GM18517 (cell line): ENCODE measurements around the gene ADA.

Experiments used
- ATAC-seq: cut with Tn5 transposase; IDR thresholded peaks from one replicate; pipeline ENCODE4 v1.9.1; 2021; ENCODE audit warnings: mild to moderate bottlenecking, moderate library complexity; ENCODE audit not compliant: unreplicated experiment

Gene ADA

GRCh38 chr20:44646023-44646640 is 5.4 kb downstream of the ADA start:
- ATAC-seq, result no peak

GRCh38 chr20:44644667-44645131 is 6.8 kb downstream of the ADA start:
- ATAC-seq, result no peak

DNA sequence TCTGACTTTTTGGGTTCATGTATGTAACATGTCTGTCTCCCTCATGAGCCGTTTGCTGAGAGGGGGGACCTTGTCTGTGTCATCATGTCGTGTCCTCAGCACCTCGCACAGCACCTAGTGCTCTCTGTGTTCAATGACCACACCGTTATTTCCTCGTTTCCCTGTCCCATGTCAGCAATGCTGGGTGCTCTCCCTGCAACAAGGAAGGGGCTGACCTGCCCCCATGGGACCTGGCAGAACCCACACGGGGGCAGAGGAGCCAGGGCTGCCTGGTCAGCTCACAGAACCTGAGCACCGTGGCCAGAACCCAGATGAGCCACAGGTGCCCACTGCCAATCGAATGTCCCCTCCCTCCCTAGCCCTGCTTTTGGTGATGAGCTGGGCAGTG is 7.3 kb downstream of the ADA start:
- no peak for ATAC-seq

DNA sequence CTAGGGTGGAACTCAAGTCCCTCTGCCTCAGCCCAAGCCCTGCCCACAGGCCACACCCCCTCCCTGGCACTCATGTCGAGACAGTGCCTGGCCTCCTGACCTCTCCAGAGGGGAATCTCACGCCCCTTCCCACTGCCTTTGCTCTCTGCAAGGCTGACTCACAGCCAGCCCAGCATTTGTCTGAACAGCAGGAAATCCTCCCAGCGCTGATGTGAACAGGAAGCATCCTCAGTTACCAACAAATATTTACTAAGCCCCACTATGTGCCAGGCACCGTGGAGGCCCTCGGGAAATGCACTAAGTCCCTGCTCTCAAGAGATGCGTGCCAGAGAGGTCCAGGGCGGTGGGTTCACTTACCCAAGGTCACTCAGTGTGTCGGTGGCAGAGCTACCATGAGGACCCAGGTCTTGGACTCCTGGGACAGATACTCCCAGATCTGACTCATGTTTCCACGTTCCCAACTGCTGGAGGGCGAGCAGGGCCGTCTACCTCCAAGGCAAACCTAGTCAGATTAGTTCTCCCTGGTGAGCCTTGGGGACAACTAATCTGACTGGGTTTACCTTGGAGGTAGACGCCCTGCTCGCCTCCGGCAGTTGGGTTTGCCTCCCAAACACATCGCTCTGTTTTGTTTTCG is 7.8 kb downstream of the ADA start:
- no peak for ATAC-seq

DNA sequence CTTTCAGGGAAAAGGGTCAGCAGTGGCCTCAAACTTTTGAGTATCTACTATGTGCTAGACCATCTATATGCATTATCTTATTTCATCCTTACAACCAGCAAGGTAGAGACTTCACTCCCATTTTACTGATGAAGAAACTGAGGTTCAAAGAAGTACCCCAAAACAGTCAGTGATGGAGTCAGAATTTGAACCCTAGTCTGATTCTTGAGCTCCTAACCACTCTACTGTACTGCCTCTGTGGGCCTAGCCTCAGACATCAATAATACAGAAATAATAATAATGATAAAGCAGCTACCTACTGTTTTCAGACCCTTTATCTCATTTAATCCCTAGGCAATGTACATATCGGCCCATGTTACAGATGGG is 8.4 kb downstream of the ADA start:
- no peak for ATAC-seq

DNA sequence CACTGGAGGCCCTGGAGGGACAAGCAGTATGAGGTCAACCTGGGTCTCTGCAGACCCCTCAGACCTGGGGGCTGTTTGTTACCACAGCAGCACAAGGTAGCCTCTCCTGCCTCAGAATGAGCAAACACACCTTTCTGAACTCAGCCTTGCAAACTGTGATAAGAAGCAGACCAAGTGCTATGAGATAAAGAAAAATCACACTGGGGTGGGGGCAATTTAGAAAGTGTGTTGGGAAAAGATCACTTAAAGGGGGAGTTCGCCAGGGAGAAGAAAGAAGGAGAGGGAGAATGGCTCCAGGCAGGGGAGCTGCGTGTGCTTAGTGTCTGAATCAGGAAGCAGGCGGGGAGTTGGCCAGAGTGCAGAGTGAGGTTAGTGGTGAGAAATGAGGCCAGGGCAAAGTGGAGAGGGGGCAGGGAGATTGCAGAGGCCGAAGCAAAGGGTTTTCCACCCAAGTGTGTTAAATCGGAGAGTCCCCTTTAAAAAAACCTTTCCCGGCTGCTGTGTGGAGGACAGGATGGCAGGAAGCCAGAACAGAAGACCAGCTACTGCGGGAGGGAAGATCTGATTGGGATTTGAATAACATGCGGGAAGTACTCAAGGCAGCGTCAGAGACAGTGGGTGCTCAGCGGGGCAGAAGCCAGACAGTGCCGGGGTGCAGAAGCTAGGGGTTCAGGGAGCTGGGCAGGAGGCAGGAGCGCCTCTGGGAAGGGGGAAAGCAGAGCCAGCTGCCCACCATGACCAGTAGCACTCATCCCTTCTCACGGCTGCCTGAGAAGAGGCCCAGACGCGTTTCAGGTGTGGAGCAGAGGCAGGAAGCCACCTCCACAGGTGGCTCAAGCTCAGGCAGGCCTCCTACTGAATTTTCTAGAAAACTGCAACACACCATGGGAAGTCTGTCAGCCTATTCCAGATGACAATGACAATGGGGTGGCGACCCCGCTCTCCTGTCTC is 9.0 kb downstream of the ADA start:
- ATAC-seq, result no peak

DNA sequence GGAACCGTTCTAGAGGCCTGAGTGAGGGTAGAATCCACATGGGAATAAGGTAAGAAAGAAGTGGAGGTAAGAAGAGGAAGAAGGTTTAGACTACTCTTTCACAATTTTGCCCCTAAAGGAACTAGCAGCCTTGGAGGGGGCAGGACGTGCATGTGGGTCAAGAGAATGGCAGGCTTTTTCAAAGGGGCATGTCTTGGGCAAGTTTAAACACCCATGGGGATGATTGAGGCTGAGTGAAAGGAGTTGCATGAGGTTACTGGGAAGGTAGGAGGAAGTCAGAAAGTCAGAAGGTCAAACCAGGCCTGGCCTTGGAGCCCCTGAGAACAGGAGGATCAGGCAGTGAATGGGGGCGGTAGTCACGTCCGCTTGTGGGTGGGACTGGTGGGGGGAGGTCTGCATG is 10.2 kb downstream of the ADA start:
- ATAC-seq, result no peak

- ATAC-seq, result no peak
Observed at GRCh38 chr20:44640522-44640921, 11.0 kb downstream of the ADA start.

GRCh38 chr20:44637522-44638372 is 13.8 kb downstream of the ADA start:
- no peak for ATAC-seq

DNA sequence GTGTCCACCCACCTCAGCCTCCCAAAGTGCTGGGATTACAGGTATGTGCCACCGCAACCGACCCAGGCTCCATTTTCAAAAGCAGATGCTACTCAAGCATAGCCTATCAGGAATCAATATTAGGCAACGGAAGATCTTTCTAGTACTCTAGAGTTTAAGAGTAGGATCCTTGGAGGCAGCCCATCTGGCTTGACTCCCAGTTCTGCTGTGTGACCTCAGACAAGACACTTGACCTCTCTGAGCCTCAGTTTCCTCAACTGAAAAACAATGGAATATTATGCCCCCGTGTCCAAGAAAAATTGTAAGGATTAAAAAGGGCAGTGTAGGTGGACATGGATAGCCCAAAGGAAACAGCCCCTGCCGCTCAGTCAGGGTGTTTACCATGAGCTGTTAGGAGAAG is 14.5 kb downstream of the ADA start:
- ATAC-seq, result no peak

DNA sequence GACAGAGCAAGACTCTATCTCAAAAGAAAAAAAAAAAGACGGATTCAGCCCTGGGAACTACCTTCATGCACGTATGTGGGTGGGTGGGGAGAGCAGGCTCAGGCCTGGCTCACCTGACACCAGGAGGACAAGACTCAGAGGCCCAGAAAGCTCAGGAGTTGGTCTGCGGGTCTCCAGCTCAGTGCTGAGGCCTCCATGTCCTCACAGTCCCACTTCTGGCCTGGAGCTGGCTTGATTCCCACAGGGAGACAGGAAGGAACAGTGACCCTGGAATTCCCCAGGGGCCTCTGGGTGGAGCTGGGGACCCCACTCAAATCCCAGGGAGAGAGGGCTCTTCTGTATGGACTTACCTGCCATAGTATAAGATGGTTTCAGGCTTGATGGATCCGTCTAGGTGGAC is 15.6 kb downstream of the ADA start:
- ATAC-seq, result no peak

GRCh38 chr20:44633872-44634600 is 17.5 kb downstream of the ADA start:
- no peak for ATAC-seq

DNA sequence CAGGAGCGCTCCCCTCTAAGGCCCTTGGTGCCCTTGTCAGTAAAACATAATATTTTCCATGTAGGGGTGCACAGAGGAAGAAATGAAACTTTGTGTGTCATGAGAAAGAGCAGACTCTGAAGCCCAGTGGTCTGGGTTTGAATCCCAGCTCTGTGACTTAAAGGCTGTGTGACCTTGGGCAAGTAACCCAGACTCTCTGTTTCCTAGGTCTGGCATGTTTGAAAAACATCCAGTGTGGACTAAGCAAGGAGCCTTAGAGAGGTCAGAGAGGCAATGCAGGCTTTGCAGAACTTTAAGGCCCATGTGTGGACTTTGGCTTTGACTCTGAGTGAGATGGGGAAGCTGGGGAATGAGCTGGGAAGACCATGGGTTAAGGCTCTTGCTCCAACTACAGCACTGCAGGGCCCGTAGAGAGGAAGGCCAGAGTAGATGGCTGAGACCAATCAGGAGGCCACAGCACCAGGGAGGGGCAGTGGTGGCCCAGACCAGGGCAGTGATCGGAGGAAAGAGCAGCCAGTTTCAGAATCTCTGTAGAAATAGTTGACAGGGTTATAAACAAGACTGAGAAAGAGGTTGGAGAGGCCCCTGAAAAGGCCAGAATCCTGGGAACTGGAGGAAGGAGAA is 18.2 kb downstream of the ADA start:
- ATAC-seq, result no peak

DNA sequence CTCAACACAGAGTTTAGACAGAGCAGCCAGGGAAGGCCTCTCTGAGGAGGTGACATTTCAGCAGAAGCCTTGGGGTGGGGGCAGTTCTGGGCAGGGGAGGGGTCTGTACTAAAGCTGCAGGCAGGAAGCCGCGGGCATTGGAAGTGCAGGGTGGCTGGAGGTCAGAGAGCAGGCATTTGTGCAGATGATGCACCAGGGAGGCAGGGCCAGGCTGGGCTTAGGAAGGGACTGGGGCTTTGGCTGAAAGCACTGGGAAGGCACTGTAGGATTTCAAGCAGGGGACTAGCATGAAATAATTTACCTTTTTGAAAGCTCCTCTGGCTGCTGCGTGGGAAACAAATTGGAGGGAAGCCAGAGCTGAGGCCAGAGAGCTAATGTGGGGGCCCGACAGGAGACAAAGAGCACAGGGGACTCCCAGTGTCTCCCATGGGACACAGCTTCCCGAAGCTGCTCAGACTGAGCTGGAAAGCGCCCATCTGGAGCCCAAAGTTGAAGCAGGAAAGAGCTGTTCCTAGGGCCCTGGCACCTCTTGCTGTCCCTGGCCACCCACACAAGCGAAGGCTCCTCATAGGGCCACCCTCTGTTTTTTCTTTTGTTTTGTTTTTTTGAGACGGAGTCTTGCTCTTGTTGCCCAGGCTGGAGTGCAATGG is 19.3 kb downstream of the ADA start:
- no peak for ATAC-seq

- no peak for ATAC-seq
Observed at GRCh38 chr20:44630297-44630696, 21.2 kb downstream of the ADA start.

DNA sequence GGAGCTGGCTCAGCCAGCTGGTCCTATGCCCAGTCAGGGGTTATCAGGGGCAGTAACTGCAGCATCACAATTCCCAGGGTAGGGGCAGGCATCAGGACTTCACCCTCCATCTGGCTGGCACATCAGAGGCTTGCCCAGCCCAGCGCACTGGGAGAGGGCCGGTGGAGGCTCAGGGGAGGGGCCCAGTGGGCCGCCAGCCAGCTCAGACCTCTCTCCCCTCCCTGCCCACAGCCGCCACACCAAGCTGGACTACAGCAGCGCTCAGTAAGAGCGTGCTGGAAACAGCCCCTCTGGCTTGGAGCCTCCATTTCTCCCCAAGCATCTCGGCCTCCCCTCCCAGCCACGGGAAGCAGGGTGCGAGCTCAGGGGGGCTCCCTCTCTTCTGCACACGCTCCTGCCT is 22.0 kb downstream of the ADA start:
- ATAC-seq, result no peak

- no peak for ATAC-seq
Observed at GRCh38 chr20:44629017-44629385, 22.5 kb downstream of the ADA start.

DNA sequence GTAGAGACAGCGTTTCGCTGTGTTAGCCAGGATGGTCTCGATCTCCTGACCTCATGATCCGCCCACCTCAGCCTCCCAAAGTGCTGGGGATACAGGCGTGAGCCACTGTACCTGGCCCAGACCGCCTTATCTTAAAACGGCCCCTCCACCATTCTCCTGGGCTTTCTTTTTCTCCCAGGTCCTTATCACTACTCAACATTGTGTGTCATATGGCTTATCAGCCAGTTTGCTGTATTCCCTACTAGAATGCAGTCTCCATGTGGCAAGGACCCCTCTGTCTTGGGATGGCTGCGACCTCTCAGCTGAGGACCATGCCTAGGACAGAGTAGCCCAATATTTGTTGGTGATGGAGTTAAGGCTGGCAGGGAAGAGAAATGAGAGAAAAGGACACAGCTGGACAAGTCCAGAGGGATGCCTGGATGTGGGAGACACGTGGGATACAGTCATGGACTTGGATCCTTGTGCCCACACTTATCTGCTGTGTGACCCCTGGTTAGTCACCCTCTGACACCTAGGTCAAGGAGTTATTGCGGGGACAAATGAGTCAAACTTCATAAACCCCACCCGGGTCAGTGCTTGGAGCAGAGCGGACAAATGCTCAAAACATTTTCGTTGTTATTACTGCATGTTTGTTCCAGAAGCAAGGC is 24.0 kb downstream of the ADA start:
- no peak for ATAC-seq

DNA sequence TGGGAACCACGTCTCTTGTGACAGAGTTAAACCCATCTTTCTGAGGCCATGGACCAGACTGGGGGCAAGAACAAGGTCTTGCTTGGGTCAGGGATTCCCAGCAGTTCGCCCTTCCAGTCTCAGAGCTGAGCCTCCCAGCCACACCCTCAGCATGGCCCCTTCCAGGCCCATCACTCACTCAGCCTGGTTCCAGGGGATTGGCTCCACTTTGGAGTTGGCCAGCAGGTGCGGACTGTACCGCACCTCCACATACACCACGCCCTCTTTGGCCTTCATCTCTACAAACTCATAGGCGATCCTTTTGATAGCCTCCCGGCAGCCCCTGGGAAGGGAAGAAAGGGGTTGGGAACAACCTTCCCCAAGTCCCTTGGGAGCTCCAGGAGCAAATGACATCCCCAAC is 25.2 kb downstream of the ADA start:
- no peak for ATAC-seq
